Loucy (cell line): ENCODE results near the gene TIMM50.

Experiments
- H2AFZ ChIP-seq: fragments of 200-600 bp; sonication (generic); 2 replicates; pipeline ENCODE4 v1.6.0; 2016; ENCODE audit warnings: antibody characterized with exemption, mild to moderate bottlenecking, low read length, moderate library complexity
- H3F3A ChIP-seq: fragments of 200-600 bp; 2 replicates; pipeline ENCODE4 v1.6.0; 2016; ENCODE audit warnings: antibody characterized with exemption, low read depth, mild to moderate bottlenecking
- H3K27me3 ChIP-seq: fragments of 200-600 bp; sonication (generic); 2 replicates; pipeline ENCODE4 v1.6.1; 2014; ENCODE audit warnings: low read length, mild to moderate bottlenecking; ENCODE audit not compliant: insufficient read depth, poor library complexity, severe bottlenecking
- H3K36me3 ChIP-seq: fragments of 200-600 bp; sonication (generic); 2 replicates; pipeline ENCODE4 v1.6.1; 2016; ENCODE audit warnings: low read length; ENCODE audit not compliant: insufficient read depth
- H3K4me1 ChIP-seq: fragments of 200-600 bp; sonication (generic); 2 replicates; pipeline ENCODE4 v1.5.1; 2014; ENCODE audit warnings: low read length, mild to moderate bottlenecking; ENCODE audit not compliant: insufficient read depth, poor library complexity, severe bottlenecking
- H3K4me2 ChIP-seq: fragments of 200-600 bp; sonication (generic); 2 replicates; pipeline ENCODE4 v1.6.0; 2014; ENCODE audit warnings: antibody characterized with exemption, low read length, low read depth, mild to moderate bottlenecking; ENCODE audit not compliant: poor library complexity, severe bottlenecking
- H3K4me3 ChIP-seq: fragments of 200-600 bp; sonication (generic); 2 replicates; pipeline ENCODE4 v1.5.1; 2014; ENCODE audit warnings: low read length, mild to moderate bottlenecking, mixed read lengths; ENCODE audit not compliant: poor library complexity, severe bottlenecking
- H3K79me2 ChIP-seq: fragments of 200-600 bp; sonication (generic); 2 replicates; pipeline ENCODE4 v1.6.1; 2014; ENCODE audit warnings: low read length; ENCODE audit not compliant: insufficient read depth
- H3K9ac ChIP-seq: fragments of 200-600 bp; sonication (generic); 2 replicates; pipeline ENCODE4 v1.6.0; 2014; ENCODE audit warnings: mild to moderate bottlenecking, low read depth, low read length, moderate library complexity; ENCODE audit not compliant: poor library complexity, severe bottlenecking
- H3K9me2 ChIP-seq: fragments of 200-600 bp; sonication (generic); replicated peaks from 2 replicates; pipeline ENCODE4 v1.6.1; 2016; ENCODE audit warnings: low read depth, low read length, mixed read lengths
- H3K9me3 ChIP-seq: fragments of 200-600 bp; sonication (generic); 2 replicates; pipeline ENCODE4 v1.6.1; 2014; ENCODE audit warnings: mild to moderate bottlenecking, antibody characterized with exemption, low read length, low read depth; ENCODE audit not compliant: insufficient read depth
- H4K20me1 ChIP-seq: fragments of 200-600 bp; sonication (generic); 2 replicates; pipeline ENCODE4 v1.6.0; 2014; ENCODE audit warnings: antibody characterized with exemption, low read length, mild to moderate bottlenecking; ENCODE audit not compliant: insufficient read depth, poor library complexity, severe bottlenecking
- CTCF ChIP-seq: fragments of 200-600 bp; sonication (generic); conservative IDR thresholded peaks from 2 replicates; pipeline ENCODE4 v1.5.1; 2014; ENCODE audit warnings: mild to moderate bottlenecking, antibody characterized with exemption, low read length
- EZH2phosphoT487 ChIP-seq: fragments of 200-600 bp; IDR thresholded peaks from 2 replicates; pipeline ENCODE4 v1.6.1; 2018; ENCODE audit warnings: antibody characterized with exemption, mild to moderate bottlenecking, moderate library complexity, borderline replicate concordance

The TIMM50 gene

GRCh38 chr19:39533791-39534190 lies 53.2 kb downstream of the TIMM50 start:
- Histone ChIP-seq H3K9ac (no peak overlapping the region), H3K79me2 (peaks cover 40% of the 10 kb centered on the region), H2AFZ (no peak overlapping the region), H3K27me3 (no peaks in the 10 kb centered on the region), H3K36me3 (no peaks in the 10 kb centered on the region), H3F3A (no peaks in the 10 kb centered on the region), H3K9me2 (no peaks in the 10 kb centered on the region), H3K4me1 (peaks cover 15% of the 10 kb centered on the region), H4K20me1 (peaks cover 6% of the 10 kb centered on the region), H3K9me3 (no peaks in the 10 kb centered on the region), H3K4me3 (no peak overlapping the region), H3K4me2 (no peak overlapping the region)
- TF ChIP-seq CTCF: no peak
- TF ChIP-seq EZH2phosphoT487: no peak

GRCh38 chr19:39539165-39539517 lies 58.5 kb downstream of the TIMM50 start:
- H3K9me3 ChIP-seq: no peaks in the 10 kb centered on the region

GRCh38 chr19:39539518-39540332 lies 59.1 kb downstream of the TIMM50 start, which contains the start of gene EID2:
Gene EID2 (minus strand): TSS chr19:39540161. CDS start chr19:39540079, 82 bp downstream.
- peak within 1 kb of the TSS; percentile 77 for H3K4me2 ChIP-seq
- no peaks in the 10 kb centered on the region for H3K36me3 ChIP-seq
- H3K4me1 ChIP-seq: peaks cover 14% of the 10 kb centered on the region
- H3K9me3 ChIP-seq: no peaks in the 10 kb centered on the region
- H3K9ac ChIP-seq: peak within 1 kb of the TSS; percentile 80
- no peaks in the 10 kb centered on the region for H3K27me3 ChIP-seq
- H3F3A ChIP-seq: no peaks in the 10 kb centered on the region
- TF ChIP-seq EZH2phosphoT487: no peak
- TF ChIP-seq CTCF: peak; percentile 73; the same call in 1 of the 2 replicates
- H3K4me3 ChIP-seq: peak within 1 kb of the TSS; percentile 83
- H2AFZ ChIP-seq: peak within 1 kb of the TSS; percentile 97
- peaks cover 24% of the 10 kb centered on the region for H3K79me2 ChIP-seq
- no peaks in the 10 kb centered on the region for H3K9me2 ChIP-seq
- peaks cover 10% of the 10 kb centered on the region for H4K20me1 ChIP-seq

More at GRCh38 chr19:39539165-39539517, 58.5 kb downstream of the TIMM50 start:
- Histone ChIP-seq H2AFZ (no peak overlapping the region; the same call in 1 of the 2 replicates), H3K9me2 (no peaks in the 10 kb centered on the region), H3K36me3 (no peaks in the 10 kb centered on the region), H3K9ac (peak overlapping the region; percentile 80), H3K79me2 (peaks cover 24% of the 10 kb centered on the region), H3K4me2 (peak overlapping the region; percentile 77), H3F3A (no peaks in the 10 kb centered on the region), H3K4me3 (peak overlapping the region; percentile 83), H3K27me3 (no peaks in the 10 kb centered on the region), H4K20me1 (peaks cover 10% of the 10 kb centered on the region), H3K4me1 (peaks cover 14% of the 10 kb centered on the region)
- TF ChIP-seq CTCF (no peak), EZH2phosphoT487 (no peak)
